HK-2 (cell line): Measurements from ENCODE around the gene SLC9A9.
"Not testable (repeated sequence)": the region's sequence is repeated elsewhere in the genome, so short reads cannot be mapped to it uniquely, and the experiment has no call there.

Experiments
- DNase-seq: peaks from one replicate; pipeline ENCODE4 v3.0.0-alpha.2; 2018; ENCODE audit not compliant: unreplicated experiment

The SLC9A9 gene

DNA sequence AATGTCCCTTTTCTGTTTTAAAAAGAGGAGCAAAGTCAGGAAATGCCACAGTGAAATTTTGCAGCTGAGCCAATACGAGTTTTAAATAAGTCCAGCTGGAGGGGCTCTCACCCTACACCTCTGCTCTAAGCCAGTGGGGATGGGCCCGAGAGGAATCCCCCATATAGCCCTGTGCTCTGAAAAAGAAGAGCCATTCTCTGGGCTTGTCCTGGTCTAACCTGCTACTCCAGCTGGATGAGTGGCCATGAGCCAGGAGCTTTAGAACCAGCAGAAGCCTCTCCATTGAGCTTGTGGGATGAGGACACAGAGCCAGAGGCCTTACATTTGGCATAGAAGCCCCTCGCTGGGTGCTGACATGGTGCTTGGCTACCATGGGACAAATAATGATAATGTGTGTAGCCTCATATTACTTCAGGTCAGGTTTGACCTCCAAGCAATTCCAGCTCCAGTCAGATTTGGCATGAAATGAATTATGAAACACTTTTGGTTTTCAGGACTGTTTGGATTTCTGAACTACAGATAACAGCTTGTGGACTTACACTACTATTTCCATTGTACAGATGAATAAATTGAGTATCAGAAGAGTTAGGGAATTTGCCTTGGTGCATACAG lies 556.3 kb downstream of the SLC9A9 start:
- no peak for DNase-seq

DNA sequence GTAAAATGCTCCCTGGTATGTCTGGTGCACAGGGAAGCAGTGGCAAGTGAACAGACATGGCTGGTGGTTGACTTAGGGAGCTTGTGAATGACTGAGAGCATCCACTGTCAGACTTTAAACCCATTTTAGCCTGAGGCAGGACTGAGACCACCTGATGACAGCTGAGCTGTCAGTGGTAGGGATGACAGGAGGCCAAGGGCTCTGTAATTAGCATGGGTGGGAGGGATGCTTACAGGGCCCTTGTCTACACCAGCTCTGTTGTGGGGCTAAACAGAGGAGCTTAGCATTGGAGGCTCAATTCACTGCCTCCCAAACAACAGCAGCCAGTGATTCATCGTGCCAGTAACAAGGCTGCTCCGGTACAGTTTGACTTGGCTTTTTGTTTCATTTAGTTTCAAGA lies 559.3 kb downstream of the SLC9A9 start:
- DNase-seq, result no peak

DNA sequence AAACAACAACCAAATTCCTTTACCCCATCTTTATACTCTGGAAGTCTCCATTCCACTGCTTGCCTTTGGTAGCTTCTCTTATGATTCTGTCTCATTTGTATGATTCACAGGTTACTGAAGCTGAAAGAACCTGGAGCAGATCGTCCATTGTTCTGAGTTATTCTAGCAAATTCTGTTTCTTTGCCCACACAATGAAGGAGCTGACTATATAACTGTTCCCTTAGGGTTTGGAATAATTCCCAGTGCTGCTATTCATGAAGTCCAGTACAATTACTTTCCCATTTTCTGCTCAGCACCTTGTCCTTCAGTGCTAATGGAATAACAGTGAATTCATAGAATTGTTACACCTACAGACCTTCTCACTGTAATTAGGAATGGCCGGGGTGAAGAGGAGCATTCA lies 560.9 kb downstream of the SLC9A9 start:
- no peak for DNase-seq

DNA sequence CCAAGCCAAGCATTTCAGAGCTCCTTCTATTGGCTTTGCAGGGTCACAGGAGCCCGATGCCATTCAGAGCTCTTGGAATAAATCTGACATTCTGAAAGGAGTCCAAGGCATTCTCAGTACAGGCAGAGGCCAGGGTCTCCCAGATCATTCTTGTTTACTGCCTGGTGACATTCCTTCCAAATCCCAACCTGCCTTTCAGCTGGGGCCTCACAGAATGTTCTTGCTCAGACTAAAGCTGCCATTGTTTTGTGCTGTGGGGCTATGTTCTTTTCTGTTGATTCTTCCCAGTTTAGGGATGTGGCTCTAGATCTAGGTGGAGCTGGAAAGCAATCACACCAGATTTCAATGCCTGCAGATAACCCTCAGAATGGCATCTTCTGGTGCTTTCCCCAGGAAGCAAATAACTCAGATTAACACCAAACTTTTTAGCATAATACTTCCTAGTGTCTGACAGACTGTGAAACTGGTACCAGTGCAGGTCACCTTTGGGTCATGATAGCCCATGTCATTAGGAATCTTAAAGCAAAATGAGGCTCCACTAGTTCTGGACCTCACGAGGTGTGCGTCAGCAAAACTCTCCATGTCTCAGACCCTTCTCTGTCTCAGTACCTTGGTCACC lies 561.8 kb downstream of the SLC9A9 start:
- no peak for DNase-seq

DNA sequence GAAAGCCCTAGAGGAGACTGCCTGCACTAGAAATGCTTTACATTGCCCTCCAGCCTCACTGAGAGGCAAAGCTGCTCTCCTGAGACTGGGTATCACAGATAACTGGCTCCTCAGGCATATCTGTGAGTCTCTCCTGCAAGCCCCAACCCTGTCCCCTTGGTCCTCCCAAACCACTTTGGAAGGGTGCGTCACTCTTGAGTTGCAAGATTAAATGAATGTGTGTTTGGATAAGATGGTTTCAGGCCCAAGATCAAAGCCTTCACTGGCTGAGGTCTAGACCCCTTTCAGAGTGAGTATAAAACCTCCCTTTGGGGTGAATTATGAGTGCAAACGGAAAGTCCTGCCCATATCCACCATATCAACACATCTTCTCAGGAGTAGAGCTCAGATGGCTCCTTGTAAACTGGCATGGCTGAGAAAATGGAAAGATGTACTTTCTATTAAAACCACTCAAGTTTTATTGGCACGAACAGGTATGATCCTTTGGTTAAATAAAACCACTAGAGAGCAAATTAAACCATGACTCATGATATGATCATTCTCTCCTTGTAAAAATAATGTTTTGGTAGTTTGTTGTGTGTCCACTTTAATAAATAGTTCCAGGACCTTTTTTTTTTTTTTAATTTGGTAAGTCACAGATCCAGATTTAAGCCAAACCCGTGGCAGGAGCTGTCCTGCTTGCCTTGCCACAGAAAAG lies 564.7 kb downstream of the SLC9A9 start:
- DNase-seq, result no peak

DNA sequence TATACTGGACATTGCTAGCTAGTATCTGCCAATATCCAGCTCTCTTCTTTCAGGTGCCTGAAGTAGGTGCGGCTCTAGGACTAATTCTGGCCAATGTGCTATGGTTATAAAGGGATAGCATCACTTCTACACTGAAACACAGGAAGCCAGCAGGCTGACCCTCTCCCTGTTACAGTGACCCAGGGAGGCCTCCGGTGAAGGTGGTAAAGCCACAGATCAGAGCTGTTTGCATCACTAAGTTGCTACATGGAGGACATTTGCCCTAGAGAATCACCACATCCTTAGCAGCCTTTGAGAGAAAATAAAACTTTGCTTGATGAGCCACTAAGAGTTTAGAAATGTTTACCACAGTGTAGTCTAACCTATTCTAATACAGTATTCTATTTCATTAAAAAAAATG lies 567.3 kb downstream of the SLC9A9 start:
- DNase-seq, result no peak

DNA sequence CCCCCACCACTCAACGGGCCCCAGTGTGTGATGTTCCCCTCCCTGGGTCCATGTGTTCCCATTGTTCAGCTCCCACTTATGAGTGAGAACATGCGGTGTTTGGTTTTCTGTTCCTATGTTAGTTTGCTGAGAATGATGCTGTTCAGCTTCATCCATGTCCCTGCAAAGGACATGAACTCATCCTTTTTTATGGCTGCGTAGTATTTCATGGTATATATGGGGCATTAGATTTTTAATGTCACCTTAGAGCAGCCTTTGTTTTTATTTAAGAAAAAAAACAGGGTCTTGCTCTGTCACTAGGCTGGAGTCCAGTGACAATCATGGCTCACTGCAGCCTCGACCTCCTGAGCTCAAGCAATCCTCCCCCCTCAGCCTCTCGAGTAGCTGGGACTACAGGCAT lies 568.7 kb downstream of the SLC9A9 start:
- not testable (repeated sequence) for DNase-seq

DNA sequence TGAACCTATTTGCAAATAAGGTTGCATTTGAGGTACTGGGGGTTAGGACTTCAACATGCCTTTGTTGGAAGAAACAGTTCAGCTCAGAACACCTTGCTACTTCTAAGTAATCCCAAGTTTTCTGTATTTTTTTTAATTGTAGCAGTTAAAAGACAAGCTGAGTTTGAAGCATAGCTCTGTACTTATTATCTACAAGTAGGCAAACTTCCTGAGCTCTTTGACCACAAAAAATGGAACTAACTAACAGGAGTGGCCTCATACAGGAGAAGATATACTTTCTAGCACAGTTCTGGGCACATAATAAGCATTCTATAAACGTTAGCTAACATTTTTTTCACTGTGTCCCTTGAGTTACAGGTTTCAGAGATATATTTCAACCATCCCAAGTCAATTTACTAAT lies 569.5 kb downstream of the SLC9A9 start:
- no peak for DNase-seq

DNA sequence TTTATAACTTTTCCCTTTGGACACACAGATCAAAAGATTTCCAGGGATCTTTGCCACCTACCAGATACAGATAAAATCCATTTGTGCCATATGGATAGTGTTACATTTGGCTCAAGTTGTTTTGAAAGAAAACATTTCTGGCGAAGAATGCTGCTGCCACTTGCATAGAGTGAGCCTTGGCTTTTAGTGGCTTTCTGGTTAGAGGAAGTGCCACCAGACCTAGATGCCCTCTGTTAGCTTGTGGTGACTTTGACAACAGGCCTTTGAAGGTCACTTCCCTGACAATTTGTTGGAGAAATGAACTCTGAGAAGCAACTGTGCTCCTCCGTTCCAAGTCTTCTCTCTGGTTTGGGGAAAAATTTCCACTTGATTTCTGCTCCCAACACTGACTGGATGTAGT lies 570.7 kb downstream of the SLC9A9 start:
- DNase-seq, result no peak

DNA sequence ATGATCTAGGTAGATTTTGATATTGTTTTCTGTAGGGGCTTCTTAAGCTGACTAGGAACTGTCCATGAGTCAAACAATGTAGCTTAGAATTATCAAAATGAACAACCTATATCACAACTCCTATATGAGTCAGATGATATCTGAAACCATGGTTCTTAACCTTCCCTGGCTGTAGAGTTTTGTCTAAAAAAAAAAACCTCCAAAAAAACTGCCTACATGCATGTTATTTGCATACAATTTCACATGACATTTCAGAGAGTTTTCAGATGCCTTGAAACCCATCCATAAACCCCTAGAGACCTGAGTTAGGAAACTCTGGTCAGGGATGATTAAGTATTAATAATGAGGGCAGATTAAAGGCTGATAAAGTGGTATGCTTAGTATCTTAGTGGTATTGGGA lies 571.7 kb downstream of the SLC9A9 start:
- no peak for DNase-seq

DNA sequence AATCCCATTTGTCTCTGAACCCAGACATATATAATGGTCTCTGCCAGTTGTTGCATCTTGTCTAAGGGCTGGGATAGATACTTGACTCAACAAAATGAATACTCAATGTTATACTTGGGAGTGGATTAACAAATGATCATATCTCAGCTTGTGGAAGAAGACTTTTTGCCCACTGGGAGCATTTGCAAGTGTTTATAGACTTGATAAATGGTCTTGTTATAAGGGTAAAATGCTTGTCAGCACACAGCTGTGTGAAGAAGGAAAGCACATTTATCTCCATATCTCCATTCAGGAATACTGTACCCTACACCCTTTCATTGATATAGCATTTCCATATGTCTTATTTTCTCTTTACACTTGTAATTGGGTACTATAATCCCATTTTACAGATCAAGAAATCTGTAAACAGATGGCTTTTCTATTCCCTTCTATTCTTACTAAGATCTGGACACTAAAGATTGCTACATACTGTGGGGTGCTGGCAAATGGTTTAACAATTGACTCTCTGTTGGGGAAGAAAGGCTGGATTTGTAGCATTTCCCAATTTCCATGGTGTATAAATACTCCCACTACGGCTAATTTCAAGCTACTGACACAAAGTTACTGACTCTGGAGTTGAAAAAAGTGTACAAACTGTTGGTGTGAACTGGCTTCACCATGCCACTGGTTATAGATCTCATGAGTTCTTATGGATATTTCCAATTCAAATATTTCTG lies 574.1 kb downstream of the SLC9A9 start:
- no peak for DNase-seq

DNA sequence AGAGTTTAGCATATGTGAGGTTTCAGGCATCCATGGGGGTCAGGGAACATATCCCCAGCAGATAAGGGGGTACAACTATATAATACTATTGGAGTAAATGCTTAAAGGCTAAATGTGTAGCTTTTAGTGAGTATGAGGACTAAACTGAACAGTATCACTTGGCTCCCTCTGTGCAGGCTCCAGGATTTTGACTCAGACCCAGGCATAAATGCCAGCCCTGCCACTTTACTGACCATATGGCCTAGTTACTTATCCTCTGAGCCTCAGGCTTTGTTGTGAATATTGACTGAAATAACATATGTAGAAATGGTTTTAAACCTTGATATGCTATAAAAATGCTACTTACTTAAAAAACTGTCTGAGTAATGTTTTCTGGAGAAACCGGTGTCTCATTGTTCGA lies 577.1 kb downstream of the SLC9A9 start:
- DNase-seq, result no peak

DNA sequence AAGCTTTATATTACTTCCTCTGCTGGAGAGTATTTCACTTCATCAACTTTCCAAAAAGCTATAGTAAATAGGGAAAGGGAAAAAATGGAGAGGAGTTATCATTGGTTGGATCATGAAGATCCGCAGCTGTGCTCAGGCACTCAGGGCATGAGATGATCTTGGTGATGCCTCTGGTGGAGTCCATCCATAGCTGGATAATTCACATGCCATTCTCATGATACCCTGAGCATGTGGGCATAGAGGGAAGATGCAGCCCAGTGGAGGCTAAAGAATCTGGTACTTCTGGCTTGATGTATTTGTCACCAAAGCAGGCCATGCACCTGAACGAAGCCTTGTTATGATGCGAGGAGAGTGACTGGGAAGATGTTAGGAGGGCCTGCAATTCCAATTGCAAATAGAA lies 578.5 kb downstream of the SLC9A9 start:
- DNase-seq, result no peak

DNA sequence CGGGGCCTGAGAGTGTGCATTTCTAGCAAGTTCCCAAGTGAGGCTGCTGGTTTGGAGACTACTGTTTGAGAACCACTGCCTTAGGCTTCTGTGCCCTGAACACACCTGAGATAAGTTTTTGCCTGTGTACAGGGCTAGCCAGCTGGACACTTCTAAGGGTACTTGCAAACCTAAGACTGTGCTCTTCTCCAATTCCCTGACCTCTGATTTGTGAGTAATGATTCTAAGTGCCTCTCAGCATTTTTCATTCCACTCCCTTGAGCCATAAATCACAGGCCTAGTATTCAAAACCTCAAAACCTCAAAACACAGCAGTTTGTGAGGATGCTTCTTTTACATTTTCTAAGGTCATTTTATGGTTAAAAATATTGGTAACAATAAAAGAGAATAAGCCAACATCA lies 580.3 kb downstream of the SLC9A9 start:
- DNase-seq, result no peak

DNA sequence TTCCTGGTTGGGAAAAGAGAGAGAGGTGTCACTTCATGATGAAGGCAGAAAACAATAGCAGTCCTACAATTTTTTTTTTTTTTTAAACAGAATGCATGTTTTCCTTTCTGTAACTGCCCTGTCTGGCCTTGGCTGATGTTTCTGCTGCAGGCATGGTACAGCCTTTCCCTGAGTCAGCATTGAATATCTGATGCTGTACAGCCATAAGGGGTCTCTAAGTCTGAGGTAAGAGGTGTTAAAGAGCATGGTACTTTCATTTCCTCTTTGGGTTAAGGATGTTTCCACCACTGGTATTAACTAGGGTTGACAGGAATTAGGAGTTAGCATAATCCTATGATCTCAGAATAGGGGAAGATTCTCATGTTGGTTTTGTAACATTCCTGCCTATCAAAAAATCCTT lies 581.3 kb downstream of the SLC9A9 start:
- no peak for DNase-seq

DNA sequence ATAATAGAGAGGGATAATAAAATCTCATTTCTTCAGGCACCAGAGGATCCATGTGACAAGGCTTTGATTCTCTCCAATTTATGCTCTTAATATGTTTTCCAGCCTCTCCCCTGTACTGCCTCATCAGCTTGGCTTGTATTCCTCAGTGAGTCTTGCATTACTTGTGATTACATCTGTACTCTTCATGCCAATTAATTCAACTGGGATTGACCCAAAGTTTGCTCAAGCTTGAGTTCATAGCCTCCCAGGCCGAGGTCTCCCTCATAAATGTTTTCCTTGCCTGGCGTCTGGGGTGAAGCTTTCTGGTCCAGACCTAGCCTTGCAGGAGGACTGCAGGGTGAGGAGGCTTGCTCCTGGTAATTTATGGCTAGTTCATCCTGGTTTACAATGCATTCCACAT lies 581.8 kb downstream of the SLC9A9 start:
- DNase-seq, result no peak

DNA sequence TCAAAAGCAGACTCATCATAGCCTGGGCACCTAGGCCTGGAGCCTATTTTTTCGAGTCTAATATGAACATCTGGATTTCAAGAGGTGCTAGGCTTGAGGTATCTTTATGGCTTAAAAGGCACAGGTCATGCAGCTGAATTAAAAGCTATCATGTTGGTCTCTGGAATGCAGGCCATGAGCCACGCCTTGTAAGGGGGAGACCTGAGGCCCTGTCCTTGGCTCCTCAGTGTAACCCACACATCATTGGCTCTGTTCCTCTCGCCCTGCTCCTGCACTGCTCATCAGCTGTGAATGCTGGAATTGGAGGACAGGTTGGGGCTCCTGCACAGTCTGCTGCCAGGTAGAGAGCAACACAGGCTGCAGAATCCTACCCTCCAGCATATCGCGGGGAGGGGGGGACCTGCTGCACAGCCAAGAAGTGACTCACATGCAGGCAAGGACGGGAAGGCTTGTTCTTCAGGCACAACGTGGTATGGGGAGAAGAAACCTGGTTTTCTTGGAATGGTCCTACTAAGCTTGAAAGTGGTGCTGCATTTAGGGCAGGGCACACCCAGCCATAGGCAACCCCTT lies 582.7 kb downstream of the SLC9A9 start:
- no peak for DNase-seq

DNA sequence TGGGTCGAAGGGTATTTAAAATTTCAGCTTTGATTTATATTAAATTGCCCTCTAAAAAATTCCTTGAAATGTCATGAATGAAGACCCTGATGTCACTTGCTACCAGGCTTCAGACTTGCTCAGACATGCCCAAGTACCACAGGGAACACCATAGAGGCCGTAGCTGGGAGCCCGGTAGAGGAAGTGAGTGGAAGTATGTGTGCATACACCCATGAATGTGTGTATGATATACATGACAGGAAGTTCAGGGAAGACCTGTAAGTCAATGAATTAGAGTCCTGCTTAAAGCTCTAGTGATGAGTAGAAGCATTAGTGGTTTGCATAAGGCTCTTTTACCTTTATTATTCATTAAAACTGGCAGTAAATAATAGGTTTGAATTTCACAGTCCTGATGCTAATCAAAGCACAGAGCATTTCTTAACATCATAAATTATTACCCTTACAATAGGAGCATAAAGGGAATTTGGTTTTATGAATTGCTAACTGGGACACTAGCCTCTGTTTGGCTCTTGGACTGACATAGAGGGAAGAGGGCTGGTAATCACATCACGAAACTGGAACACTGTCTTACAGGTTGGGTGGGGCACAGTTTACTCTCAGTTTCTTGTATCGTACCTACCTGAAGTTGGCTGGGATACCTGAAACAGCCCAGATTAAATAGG lies 584.3 kb downstream of the SLC9A9 start:
- DNase-seq, result no peak

DNA sequence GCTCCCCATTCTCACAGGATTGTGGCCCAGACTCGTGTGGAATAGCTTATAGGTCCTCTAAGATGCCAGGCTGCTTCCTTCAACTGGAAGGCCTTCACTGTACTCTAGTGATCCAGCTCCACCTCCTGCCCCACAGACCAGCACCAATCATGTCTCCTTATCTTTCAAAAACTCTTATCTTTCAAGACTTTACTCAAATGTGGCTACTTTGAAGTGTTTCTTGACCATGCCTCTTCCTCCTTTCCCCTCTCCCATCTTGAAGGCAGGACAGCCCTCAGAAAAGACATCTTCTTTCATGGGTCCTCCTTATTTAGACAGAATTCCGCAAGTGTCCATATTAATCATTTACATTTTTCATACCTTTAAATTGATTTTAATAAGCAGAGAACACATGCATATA lies 586.4 kb downstream of the SLC9A9 start:
- no peak for DNase-seq

DNA sequence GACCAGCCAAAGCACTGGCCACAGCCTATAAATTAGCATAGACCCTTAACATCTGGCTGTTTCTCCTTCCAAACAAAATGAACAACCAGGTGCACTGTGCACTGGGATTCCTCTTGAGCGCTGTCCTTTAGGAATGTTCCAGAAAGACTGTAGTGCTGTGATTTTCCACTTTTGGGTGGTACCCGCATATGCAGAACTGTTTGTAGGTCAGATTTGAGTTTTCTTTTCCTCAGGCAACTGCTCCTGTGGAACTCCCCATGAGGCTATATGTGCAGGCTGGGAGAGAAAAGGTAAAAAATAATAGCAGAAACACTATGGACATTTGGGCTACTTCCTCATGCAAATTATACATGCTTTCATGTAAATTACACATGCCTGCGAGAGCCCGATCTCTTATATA lies 589.6 kb downstream of the SLC9A9 start:
- DNase-seq, result no peak

DNA sequence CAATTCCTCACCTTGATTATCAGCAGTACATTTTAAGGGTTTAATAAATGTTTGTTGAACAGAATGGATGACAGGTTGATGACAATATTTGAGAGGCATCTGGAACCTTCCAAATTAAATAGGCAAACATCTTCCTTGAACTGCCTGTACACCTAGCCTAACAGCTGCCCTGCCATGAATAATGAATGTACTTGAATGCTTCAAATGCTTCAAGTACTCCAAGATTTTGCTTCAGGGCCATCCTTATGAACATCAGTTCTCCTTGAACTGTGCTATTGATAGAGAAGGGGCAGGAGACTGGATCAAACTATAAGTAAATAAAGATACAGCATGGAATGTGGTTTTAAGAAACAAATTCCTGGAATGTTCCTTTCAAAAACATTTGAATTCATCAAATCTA lies 591.9 kb downstream of the SLC9A9 start:
- no peak for DNase-seq

DNA sequence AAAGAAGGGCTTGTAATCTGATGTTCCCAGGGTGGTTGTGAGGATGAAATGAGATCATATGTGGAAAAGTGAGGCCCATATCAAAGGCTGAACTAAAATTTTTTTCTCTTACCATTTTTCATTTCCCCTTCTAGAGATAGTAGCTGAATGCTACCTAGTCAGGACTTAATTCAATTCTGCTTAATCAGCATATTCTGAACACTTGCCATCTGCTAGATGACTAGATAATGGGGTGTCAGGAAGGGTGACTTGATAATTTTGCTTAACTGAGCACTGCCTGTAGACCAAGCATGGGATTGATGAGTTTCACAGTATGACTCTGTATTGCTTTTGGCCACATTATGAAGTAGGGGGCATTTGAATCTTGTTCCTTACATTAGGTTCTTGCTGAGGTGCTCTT lies 592.5 kb downstream of the SLC9A9 start:
- no peak for DNase-seq
